Fibroblast of lung (primary cell): ENCODE results near the gene CALN1.

ENCODE experiments used
- EZH2 ChIP-seq: IDR thresholded peaks from 2 replicates; pipeline ENCODE4 v1.5.1; 2012; ENCODE audit warnings: low read length, control low read depth, mild to moderate bottlenecking; ENCODE audit errors: missing control alignments
- TF ChIP-seq, protein P1 (sequence below), 2 donors: IDR thresholded peaks in 1 of 2; conservative IDR thresholded peaks in 1 of 2; 1 replicate in 1 of 2; 2 replicates in 1 of 2; pipeline ENCODE4 v1.5.1; 2011 to 2012; ENCODE audit warnings: low read length in 2 of 2, control low read depth in 1 of 2, inconsistent platforms in 1 of 2, low read depth in 1 of 2, mild to moderate bottlenecking in 1 of 2

DNA sequence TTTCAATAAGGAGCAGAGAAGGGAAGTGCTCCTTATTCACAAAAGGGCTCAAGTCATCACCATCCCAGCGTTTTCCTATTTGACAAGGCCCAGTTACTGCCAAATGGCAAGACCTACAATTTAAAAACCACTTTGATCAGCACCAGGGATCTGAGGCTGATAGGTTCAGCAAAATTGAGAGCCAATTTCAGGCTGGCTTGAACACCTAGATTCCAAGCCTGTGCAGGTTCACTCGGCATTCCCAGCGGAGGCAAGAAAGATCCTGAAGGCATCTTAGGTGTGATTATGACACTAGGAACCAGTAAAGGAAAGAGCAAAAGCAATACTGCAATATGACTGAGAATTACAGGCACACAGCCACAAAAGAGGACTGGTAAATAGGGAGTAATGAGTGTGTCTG lies 441.4 kb downstream of the CALN1 start:
- TF ChIP-seq, protein P1, sequence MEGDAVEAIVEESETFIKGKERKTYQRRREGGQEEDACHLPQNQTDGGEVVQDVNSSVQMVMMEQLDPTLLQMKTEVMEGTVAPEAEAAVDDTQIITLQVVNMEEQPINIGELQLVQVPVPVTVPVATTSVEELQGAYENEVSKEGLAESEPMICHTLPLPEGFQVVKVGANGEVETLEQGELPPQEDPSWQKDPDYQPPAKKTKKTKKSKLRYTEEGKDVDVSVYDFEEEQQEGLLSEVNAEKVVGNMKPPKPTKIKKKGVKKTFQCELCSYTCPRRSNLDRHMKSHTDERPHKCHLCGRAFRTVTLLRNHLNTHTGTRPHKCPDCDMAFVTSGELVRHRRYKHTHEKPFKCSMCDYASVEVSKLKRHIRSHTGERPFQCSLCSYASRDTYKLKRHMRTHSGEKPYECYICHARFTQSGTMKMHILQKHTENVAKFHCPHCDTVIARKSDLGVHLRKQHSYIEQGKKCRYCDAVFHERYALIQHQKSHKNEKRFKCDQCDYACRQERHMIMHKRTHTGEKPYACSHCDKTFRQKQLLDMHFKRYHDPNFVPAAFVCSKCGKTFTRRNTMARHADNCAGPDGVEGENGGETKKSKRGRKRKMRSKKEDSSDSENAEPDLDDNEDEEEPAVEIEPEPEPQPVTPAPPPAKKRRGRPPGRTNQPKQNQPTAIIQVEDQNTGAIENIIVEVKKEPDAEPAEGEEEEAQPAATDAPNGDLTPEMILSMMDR (conservative IDR thresholded peaks at IDR 0.05 in 1 of 2, IDR thresholded peaks at IDR 0.05 in 1 of 2; ENCODE audit: low read depth in 1 of 2, low read length in 2 of 2): no peak
- no peak for TF ChIP-seq EZH2
